ENCODE data around the gene GPR4. TPM values are rescaled to one million over a fixed set of nuclear protein-coding genes. Genes with fewer than 3 reads are reported as not detected.
A peak's percentile ranks its signal among the peaks of the same experiment; 100 is the strongest.

The GPR4 gene
- total RNA-seq, 1 experiment from 2014 or later, result 0.07 TPM

- no CpG with 5 or more reads among the region's 9 CpGs for WGBS (ENCODE audit: extremely low coverage, insufficient read length, low lambda C conversion rate)
- Histone ChIP-seq H3K79me2 (ENCODE audit: insufficient read depth, low read length) (no peaks in the 10 kb centered on the region), H2BK12ac (ENCODE audit: insufficient read length, low read depth, low read length) (no peak overlapping the region), H3K14ac (ENCODE audit: insufficient read depth, low read length) (no peak overlapping the region), H2BK120ac (ENCODE audit: low read depth, low read length, poor library complexity, severe bottlenecking) (no peak overlapping the region), H3K4me2 (ENCODE audit: insufficient read depth, insufficient read length, low read length) (no peak overlapping the region), H3T11ph (ENCODE audit: low read length) (no peak overlapping the region), H4K91ac (ENCODE audit: insufficient read length, low read depth, low read length) (no peak overlapping the region), H3K18ac (ENCODE audit: insufficient read length, low read depth, low read length) (no peak overlapping the region), H2AK5ac (ENCODE audit: insufficient read length, low read length) (no peak overlapping the region), H4K20me1 (ENCODE audit: control insufficient read depth, insufficient read depth, insufficient read length) (no peaks in the 10 kb centered on the region), H4K8ac (replicated peaks; ENCODE audit: insufficient read length, low read depth, low read length) (no peak overlapping the region), H3K9me3 (ENCODE audit: control insufficient read depth, low read depth, low read length) (no peaks in the 10 kb centered on the region), H3K56ac (ENCODE audit: insufficient read length, low read depth, low read length) (no peak overlapping the region), H2BK15ac (ENCODE audit: low read depth, low read length) (no peak overlapping the region), H3K27me3 (ENCODE audit: insufficient read depth, low read length) (no peaks in the 10 kb centered on the region), H4K5ac (ENCODE audit: insufficient read length, low read depth, low read length) (no peak overlapping the region), H3K79me1 (ENCODE audit: insufficient read depth, low read depth, low read length, poor library complexity, severe bottlenecking) (no peaks in the 10 kb centered on the region), H3K4me1 (ENCODE audit: insufficient read depth, low read length) (no peaks in the 10 kb centered on the region), H3K4ac (ENCODE audit: low read depth, low read length) (no peak overlapping the region), H3K23ac (ENCODE audit: insufficient read length, low read depth, low read length) (no peak overlapping the region), H3K23me2 (ENCODE audit: insufficient read length, low read depth, low read length, poor library complexity, severe bottlenecking) (no peaks in the 10 kb centered on the region), H3K9ac (ENCODE audit: extremely low read depth, insufficient read length, low read length) (no peak overlapping the region), H2AFZ (ENCODE audit: low read length) (no peak overlapping the region), H2BK5ac (ENCODE audit: insufficient read length, low read length) (no peak overlapping the region), H2BK20ac (ENCODE audit: low read depth, low read length, poor library complexity, severe bottlenecking) (no peak overlapping the region), H3K27ac (ENCODE audit: insufficient read length, low read depth, low read length) (no peak overlapping the region)
- peak; percentile 44 for DNase-seq
- TF ChIP-seq CTCF (conservative IDR thresholded peaks at IDR 0.05), result no peak
- peak overlapping the region in 2 of 3 experiments; percentile 79 to 84; a peak in 2 of 7 replicates for H3K27ac Mint-ChIP-seq
- peaks cover 0 to 4% (median 0%) of the 10 kb centered on the region in 3 experiments; a peak in 3 of 7 replicates for H3K36me3 Mint-ChIP-seq (ENCODE audit: insufficient read depth in 1 of 3, low read depth in 3 of 3)
- no peaks in the 10 kb centered on the region for H3K9me3 Mint-ChIP-seq
- peaks cover 14 to 17% of the 10 kb centered on the region in 2 experiments for H3K4me1 Mint-ChIP-seq
- H3K27me3 Mint-ChIP-seq (ENCODE audit: low read depth), result no peaks in the 10 kb centered on the region; the same call in 1 of the 2 replicates
- no peak overlapping the region for H3K4me3 Mint-ChIP-seq
Observed at GRCh38 chr19:45547965-45548609, 53.9 kb downstream of the GPR4 start.
